RWPE1 (cell line): ENCODE data around the gene HMGB1.

Source experiments
- CTCF ChIA-PET: fragments of 350-600 bp; sonication (Branson Sonifier 250); formaldehyde crosslinking; extraction: SDS; loops from one replicate; lab custom pipeline; 2021; lab: Yijun Ruan, JAX
- POLR2A ChIA-PET: fragments of 400-600 bp; formaldehyde crosslinking; extraction: SDS; loops from one replicate; lab custom pipeline; 2020; ENCODE audit warnings: antibody characterized with exemption; ENCODE audit not compliant: low non-redundant PET; lab: Yijun Ruan, JAX
- DNase-seq: peaks from one replicate; pipeline ENCODE4 v3.0.0; 2012; ENCODE audit warnings: low spot score
- H3K27ac ChIP-seq: fragments of 450-650 bp; 2 replicates; pipeline ENCODE4 v1.5.1; 2017
- TF ChIP-seq, protein P1 (sequence below): fragments of 450-650 bp; conservative IDR thresholded peaks from 2 replicates; pipeline ENCODE4 v1.5.1; 2017; ENCODE audit warnings: low read depth, mild to moderate bottlenecking

Gene HMGB1

DNA sequence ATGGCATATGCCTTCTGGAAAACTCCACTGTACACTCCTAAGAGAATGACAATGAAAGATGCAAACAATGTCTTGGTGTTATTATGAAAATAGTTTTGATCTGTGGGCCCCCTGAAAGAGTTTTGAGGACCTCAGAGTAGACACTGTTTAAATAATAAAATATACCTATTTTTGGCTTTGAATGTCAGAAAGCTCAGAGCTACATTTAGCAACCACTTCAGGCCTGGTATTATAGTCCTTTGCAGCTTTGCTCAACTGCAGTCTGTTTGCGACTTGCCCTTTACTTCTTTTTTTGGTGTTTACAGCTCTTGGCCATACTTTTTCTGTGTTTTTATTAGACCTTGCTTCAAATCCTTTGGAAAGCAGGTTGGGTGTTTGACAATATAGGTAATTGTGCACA is 49.3 kb downstream of the HMGB1 start:
- no peak for DNase-seq
- no peak overlapping the region for H3K27ac ChIP-seq
- CTCF ChIA-PET, result no interaction called here
- TF ChIP-seq, protein P1, sequence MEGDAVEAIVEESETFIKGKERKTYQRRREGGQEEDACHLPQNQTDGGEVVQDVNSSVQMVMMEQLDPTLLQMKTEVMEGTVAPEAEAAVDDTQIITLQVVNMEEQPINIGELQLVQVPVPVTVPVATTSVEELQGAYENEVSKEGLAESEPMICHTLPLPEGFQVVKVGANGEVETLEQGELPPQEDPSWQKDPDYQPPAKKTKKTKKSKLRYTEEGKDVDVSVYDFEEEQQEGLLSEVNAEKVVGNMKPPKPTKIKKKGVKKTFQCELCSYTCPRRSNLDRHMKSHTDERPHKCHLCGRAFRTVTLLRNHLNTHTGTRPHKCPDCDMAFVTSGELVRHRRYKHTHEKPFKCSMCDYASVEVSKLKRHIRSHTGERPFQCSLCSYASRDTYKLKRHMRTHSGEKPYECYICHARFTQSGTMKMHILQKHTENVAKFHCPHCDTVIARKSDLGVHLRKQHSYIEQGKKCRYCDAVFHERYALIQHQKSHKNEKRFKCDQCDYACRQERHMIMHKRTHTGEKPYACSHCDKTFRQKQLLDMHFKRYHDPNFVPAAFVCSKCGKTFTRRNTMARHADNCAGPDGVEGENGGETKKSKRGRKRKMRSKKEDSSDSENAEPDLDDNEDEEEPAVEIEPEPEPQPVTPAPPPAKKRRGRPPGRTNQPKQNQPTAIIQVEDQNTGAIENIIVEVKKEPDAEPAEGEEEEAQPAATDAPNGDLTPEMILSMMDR, result no peak
- POLR2A ChIA-PET, result no interaction called here

DNA sequence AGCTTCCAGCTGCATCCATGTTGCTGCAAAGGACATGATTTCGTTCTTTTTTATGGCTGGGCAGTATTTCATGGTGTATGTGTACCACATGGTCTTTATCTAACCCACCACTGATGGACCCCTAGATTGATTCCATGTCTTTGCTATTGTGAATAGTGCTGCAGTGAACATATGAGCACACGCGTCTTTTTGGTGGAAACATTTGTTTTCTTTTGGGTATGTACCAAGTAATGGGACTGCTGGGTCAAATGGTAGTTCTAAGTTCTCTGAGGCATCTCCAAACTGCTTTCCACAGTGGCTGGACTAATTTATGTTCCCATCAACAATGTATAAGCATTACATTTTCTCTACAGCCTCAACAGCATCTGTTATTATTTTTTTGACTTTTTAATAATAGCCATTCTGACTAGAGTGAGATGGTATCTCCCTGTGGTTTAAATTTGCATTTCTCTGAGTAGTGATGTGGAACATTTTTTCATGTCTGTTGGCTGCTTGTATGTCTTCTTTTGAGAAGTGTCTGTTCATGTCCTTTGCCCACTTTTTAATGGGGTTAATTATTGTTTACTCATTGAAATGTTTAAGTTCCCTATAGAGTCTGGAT is 50.2 kb downstream of the HMGB1 start:
- POLR2A ChIA-PET, result no interaction called here
- CTCF ChIA-PET, result no interaction called here
- DNase-seq, result no peak
- no peak overlapping the region for H3K27ac ChIP-seq
- TF ChIP-seq, protein P1, result no peak

DNA sequence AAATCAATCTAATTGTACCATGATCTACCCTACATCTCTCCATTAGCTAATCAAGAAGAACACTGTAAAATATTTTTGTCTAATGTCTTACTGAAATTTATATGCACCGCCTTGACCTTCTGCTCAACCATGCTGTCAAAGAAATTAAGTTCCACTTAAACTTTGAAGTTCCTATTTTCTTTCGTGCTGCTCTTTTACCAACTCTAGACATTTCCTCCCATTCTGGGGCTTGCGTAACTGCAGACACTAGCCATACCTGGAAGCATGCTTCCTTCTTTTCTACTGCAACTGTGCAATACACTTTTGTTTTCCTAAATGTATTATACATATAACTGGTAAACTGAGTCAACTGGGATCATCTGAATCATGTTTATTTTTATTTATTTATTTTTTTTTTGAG is 51.9 kb downstream of the HMGB1 start:
- TF ChIP-seq, protein P1, result no peak
- DNase-seq, result no peak
- no peak overlapping the region for H3K27ac ChIP-seq
- POLR2A ChIA-PET, result no interaction called here
- CTCF ChIA-PET, result no interaction called here

DNA sequence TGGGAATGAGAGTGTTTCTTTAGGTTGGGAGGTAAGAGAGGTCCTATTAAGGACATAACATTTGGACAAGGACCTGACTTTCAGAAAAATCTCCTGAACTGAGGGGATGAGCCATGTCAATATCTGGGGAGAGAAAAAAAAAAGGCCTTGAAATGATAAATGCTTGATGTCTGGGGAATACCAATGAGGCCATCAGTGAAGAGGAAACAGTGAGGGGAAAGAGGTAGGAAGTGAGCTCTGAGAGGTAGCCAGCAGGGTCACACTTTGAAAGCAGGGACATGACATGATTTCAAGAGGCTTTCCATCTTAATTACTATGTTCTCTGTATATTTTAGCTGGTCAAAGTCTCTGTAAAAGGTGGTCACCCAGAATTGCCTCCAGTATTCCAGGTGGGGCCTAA is 53.4 kb downstream of the HMGB1 start:
- ChIA-PET CTCF (no interaction called here), POLR2A (no interaction called here)
- no peak overlapping the region for H3K27ac ChIP-seq
- TF ChIP-seq, protein P1, result no peak
- no peak for DNase-seq

DNA sequence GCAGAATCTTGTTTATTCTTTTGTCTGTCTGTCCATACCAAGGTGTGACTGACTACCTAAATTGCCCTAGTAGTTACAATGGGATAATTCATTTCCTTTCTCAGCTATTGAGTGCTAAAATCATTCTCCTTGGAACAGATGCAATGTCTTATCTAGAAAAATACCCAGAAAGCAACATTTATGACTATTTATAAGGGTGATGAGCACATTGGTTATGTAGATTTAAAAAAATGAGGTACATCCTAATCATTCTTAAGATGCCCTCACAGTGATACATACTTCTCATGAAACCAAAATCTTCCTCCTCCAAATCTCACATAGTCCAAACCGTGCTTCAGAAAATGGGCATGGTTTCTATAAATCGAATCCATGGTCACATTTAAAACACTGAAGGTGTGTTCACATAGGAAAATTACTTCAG is 55.0 kb downstream of the HMGB1 start:
- no peak overlapping the region for H3K27ac ChIP-seq
- POLR2A ChIA-PET, result no interaction called here
- DNase-seq, result no peak
- TF ChIP-seq, protein P1, result no peak
- CTCF ChIA-PET, result interaction anchor here (0.9 kb wide), 1 partner anchor 14 kb away, joined by 4 read pairs; no protein-coding TSS in a partner anchor

DNA sequence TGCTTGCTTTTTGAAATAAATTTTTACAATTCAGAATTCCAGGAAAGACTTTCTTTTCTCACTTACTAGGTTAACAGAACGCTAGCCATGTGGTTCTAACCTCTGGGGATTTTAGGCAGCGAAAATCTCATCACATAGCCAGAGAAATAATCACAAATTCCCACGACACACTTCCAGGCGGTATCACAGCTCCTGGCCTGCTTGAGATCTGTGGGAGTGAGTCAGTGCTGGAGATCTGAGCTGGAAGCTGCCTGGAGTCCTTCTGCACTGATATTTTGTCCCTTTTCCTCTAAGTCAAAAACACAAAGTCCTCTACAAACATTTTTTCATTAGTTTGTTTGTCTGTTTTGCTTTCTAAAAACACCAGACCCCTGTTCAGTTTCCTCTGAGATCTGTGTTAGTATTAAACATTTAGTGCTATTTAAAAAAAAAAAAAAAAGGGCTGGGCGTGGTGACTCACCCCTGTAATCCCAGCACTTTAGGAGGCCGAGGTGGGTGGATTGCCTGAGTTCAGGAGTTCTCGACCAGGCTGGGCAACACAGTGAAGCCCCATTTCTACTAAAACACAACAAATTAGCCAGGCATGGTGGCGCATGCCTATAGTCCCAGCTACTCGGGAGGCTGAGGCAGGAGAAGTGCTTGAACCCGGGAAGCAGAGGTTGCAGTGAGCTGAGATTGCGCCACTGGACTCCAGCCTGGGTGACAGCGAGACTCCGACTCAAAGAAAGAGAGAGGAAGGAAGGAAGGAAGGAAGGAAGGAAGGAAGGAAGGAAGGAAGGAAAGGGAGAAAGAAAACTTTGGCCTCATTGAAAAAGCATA is 55.6 kb downstream of the HMGB1 start:
- DNase-seq, result no peak
- CTCF ChIA-PET, result no interaction called here
- POLR2A ChIA-PET, result interaction anchor here (1.1 kb wide), 1 partner anchor 12 kb away, joined by 3 read pairs; the partner anchor contains the start of gene UBE2L5
- TF ChIP-seq, protein P1, result no peak
- no peak overlapping the region; the same call in 1 of the 2 replicates for H3K27ac ChIP-seq
